ENCODE measurements around the gene MZB1.

The MZB1 gene

GRCh38 chr5:139389701-139390638, at the start of gene MZB1:
TSS of gene MZB1 (minus strand) at chr5:139389913. CDS start at chr5:139389856, 57 bp downstream.
- DNase-seq (ENCODE audit: low read depth), result peak; percentile 57

- DNase-seq (ENCODE audit: low read depth), result peak; percentile 77
Observed at GRCh38 chr5:139439013-139439903, 49.5 kb upstream of the MZB1 start, which contains the start of gene DNAJC18. TSS of gene DNAJC18 (minus strand) at chr5:139439525. CDS start at chr5:139439445, 80 bp downstream.

DNA sequence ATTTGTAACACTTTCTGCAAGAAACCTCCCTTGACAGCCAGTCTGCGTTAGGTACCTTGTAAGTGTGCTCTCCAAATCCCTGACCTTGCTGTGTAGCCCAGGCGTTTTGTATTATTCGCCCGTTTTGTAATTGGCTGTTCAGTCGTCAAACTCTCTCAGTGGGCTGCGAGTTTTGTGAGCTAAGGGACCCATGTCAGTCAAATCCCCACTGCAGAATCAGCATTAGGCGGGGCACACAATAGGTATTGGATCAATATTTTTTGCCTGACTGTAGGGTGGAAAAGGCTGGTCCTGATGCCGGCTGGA, 48.9 kb upstream of the MZB1 start:
- DNase-seq (ENCODE audit: low read depth), result no peak

- no peak for DNase-seq (ENCODE audit: low read depth)
Observed at GRCh38 chr5:139435676-139436075, 46.0 kb upstream of the MZB1 start.

DNA sequence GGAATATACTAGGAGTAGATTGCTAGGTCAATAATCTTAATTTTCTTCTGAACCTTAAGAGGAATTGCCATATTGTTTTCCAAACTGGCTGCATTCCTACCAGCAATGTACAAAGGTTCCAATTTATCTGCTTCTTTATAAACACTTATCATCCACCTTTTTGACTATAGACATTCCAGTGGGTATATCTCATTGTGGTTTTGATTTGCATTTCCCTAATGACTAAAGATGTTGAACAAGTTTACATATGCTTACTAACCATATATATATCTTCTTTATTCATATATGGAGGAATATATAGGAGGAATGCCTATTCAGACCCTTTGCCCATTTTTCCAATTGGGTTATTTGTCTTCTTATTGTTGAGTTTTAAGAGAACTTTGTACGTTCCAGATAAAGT, 42.0 kb upstream of the MZB1 start:
- no peak for DNase-seq (ENCODE audit: low read depth)

DNA sequence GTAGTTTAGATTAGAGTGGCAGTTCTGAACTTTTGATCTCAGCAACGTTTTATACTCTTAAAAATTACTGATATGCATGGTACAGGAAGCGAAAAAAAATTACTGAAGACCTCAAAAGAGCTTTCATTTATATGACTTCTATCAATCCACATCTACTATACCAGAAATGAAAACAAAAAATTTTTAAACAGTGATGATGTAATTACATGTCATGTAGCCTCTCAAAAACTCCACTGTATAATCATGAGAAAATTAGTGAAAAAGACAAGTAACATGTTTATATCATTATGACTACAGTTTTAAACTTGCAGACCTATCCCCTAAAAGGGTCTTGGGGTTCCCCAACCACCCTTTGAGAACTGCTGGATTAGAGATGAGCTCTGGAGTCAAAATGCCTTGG, 40.3 kb upstream of the MZB1 start:
- no peak for DNase-seq (ENCODE audit: low read depth)

- no peak for DNase-seq (ENCODE audit: low read depth)
Observed at GRCh38 chr5:139426203-139426885, 36.6 kb upstream of the MZB1 start.

- no peak for DNase-seq (ENCODE audit: low read depth)
Observed at GRCh38 chr5:139425497-139425896, 35.8 kb upstream of the MZB1 start.

DNA sequence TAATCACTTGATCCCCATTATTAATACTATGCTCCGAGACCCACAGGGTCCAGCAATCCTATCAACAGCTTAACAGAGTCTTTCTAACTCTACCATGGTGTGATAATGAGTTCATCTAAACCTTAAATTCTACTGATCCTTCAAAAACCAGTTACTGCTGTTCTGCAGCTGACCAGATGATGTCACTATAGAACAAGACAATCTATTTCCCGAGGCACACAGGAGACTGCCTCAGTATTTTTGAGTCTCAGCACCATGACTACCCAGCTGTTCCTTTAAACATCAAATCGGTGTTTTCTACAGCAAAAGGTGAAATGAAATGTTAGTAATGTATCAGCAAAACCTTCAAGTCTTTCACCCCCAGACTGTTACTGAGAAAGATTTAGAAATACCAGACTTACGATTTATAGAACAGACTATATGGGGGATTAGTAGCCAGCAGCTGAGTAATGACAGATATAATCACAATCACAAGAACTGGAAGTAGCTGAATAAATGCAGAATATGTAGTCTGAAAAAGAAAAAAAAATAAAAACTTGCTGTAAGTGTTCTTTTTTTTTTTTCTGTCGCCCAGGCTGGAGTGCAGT, 32.7 kb upstream of the MZB1 start:
- DNase-seq (ENCODE audit: low read depth), result no peak

- DNase-seq (ENCODE audit: low read depth), result no peak
Observed at GRCh38 chr5:139419226-139420192, 29.8 kb upstream of the MZB1 start.

DNA sequence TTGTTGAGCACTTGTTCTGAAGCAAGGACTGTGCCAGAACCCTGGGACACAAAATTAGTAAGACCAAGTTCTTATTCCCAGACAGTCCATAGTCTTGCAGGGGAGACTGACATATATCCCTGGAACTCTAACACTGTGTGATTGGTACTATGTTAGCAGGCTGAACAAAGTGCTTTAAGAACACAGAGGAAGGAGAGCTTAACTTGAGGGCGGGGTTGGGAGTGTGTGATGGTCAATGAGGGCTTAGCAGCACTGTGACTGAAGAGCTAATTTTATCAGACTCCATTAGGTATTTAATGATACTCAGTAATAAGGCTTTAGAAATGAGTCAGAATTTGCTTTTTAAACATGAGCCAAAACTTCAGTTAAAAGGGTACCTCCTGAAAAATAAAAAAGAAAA, 29.1 kb upstream of the MZB1 start:
- DNase-seq (ENCODE audit: low read depth), result no peak

- no peak for DNase-seq (ENCODE audit: low read depth)
Observed at GRCh38 chr5:139417214-139417613, 27.5 kb upstream of the MZB1 start.

- DNase-seq (ENCODE audit: low read depth), result no peak
Observed at GRCh38 chr5:139416651-139417050, 26.9 kb upstream of the MZB1 start.

DNA sequence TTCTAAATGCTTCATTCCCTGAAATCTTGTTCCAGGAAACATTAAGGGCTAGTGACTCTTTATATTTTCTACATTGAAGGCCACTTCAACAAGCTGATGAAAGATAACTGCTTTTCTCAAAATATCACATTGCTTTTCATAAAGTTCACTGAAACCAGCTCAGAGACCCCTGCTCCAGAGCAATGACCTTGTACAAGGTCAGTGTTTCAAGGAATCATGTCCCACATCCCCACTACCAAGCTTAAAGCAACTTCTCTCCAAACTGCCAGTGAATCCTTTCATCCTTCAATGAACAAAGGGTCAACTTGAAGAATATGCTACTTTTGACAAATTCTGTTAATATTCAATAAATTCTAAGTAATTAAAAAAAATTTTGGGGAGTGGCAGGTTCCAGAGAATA, 26.2 kb upstream of the MZB1 start:
- DNase-seq (ENCODE audit: low read depth), result no peak

DNA sequence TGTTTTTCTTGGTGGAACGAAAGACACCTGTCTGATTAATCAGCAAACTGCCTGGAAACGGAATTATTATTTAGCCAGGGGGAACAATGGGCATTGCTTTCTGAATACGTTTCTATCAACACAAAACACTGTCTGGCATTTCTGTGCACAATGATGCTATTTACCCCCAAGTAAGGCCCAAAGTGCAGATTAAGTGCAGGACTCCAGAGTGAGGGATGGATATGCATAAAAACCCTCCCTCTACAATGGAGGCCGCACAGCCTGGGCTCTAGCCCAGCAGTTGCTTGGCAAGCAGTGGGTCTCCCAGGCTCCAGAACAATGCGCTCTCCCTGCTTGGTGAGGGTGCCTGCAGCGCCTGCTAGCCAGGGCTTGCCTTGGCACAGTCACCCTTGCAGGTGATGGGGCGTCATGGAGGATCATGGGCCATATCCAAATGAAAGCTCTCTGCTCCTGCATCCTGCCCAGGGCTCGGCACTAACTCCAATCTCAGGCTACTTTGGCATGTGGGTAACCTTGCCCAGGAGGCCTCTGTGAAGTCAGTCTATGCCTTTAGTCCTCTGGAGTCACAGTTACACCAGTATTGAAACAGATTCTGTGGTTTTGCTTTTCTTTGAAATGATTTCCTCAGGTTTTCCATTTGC, 25.6 kb upstream of the MZB1 start:
- DNase-seq (ENCODE audit: low read depth), result no peak

DNA sequence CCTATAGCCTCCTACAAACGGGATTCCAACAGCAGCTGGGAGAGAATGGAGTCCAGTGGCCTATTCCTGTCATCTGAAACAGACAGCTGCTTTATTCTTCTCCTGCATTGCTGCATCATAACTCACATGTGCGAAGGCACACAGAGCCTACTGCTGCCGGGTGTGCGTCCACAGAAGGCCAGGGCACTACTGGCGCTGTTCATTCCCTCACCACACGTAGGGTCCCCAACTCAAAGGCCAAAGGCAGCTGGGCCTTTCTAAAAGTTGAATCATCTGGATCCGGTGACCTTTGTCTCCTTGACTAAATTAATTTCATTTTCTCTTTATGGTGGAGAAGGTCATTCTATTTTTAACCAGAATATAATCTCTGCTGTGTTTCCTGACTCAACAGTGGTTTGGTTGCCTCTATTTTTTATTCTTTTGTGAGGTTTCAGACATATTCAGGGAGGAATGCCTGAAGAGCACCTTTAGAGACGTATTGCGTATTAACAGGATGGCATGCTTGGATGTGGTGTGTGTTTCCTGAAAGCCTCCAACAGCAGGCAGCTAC, 24.9 kb upstream of the MZB1 start:
- no peak for DNase-seq (ENCODE audit: low read depth)

- DNase-seq (ENCODE audit: low read depth), result no peak
Observed at GRCh38 chr5:139413963-139414362, 24.2 kb upstream of the MZB1 start.

- DNase-seq (ENCODE audit: low read depth), result no peak
Observed at GRCh38 chr5:139413153-139413552, 23.4 kb upstream of the MZB1 start.

DNA sequence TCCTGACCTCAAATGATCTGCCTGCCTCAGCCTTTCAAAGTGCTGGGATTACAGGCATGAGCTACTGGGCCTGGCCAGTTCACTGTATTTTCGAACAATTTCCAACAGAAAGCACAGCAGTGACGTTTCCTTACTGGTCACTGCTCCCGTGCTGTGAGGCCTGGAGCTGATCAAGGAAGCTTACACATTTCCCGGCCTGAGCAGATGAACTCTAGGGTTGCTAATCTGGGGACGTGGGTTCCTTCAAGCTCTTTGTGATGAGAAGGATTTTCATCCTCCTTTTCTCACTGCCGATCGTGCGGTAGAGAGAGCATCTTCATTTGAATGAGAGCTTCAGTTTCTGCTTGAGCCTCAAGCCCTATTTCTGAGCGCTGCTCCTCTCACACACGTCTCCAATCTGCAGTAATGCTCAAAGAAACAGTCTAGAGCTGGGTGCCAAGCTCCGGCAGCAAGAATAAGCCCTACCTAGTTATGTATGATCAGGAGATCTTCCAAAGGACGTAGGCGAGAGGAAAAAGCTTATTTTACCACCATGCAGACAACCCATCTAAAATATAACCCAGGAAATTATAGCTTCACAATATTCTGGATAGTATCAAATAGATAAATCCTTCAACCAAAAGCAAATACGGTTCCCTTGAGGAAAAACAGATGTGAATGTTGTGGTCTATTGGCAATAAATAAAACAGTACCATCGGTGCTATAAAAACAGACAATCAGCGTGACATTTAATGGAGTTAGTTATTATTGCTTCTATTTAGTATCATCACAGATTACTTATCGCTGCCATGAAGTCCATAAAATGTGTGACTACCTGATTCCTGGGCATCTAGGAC, 21.5 kb upstream of the MZB1 start:
- DNase-seq (ENCODE audit: low read depth), result no peak

Measured in stimulated activated CD8-positive, alpha-beta memory T cell treated with anti-CD3 and anti-CD28 coated beads, Interleukin-12 subunit alpha, Interleukin-12 subunit beta, amount 100 ng/mL, for 4 hours (primary cell).